Fibroblast of mammary gland (primary cell): ENCODE data around the gene NRXN3.

Experiments
- DNase-seq: peaks from one replicate; pipeline ENCODE4 v3.0.0-alpha.2; 2010; ENCODE audit warnings: low read depth
- H3K4me3 ChIP-seq: 2 replicates; pipeline ENCODE4 v1.5.1; 2011; ENCODE audit warnings: low read depth, mild to moderate bottlenecking, low read length, moderate library complexity; ENCODE audit not compliant: control insufficient read depth
- CTCF ChIP-seq: conservative IDR thresholded peaks from 2 replicates; pipeline ENCODE4 v1.5.1; 2011; ENCODE audit warnings: low read depth, low read length, inconsistent platforms; ENCODE audit not compliant: control insufficient read depth, insufficient read depth

NRXN3 gene

GRCh38 chr14:78319887-78320635 is 149.9 kb downstream of the NRXN3 start:
- DNase-seq, result peak; percentile 11
- H3K4me3 ChIP-seq, result no peak overlapping the region
- TF ChIP-seq CTCF, result no peak

DNA sequence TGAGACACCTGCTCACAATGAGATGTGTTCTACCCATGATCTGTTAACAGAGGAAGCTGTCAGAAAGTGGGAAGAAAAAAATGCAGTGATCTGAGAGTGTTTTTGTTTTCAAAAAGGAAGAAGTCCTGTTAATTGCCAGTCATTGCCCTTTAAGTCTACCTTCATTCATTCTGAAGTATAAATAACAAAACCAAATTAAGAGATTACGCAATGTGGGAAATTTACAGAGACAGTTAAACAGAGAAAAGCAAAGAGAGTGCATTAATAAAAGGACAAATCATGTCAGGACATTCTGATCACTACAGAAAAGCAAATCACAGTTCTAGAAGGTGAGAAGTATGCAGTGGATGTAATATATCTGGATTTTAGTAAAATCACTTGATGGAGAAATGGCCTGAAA is 154.2 kb downstream of the NRXN3 start:
- no peak for DNase-seq
- TF ChIP-seq CTCF, result no peak
- no peak overlapping the region for H3K4me3 ChIP-seq

GRCh38 chr14:78325911-78326310 is 155.7 kb downstream of the NRXN3 start:
- H3K4me3 ChIP-seq, result no peak overlapping the region
- TF ChIP-seq CTCF, result no peak
- DNase-seq, result no peak

GRCh38 chr14:78327426-78328221 is 157.5 kb downstream of the NRXN3 start:
- no peak overlapping the region for H3K4me3 ChIP-seq
- TF ChIP-seq CTCF, result no peak
- DNase-seq, result peak; percentile 29

DNA sequence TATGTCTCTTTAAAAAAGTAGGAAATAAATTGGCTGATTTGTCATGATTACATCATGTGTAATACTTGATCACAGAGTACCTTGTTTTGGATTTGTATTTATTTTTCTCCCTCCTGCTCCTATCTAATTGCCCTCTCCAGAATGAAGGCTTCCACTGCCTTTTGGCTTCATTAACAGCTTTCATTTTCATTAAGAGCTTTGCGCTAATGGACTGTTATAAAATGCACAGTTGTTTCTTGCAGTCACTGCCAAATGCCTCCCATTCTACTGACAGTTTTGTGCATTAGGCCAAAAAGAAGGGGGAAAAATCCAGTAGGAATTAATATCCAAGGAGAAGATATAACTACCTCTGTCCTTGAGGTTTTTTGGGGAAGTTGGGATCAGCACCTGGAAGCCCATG is 159.2 kb downstream of the NRXN3 start:
- DNase-seq, result no peak
- no peak for TF ChIP-seq CTCF
- no peak overlapping the region for H3K4me3 ChIP-seq

DNA sequence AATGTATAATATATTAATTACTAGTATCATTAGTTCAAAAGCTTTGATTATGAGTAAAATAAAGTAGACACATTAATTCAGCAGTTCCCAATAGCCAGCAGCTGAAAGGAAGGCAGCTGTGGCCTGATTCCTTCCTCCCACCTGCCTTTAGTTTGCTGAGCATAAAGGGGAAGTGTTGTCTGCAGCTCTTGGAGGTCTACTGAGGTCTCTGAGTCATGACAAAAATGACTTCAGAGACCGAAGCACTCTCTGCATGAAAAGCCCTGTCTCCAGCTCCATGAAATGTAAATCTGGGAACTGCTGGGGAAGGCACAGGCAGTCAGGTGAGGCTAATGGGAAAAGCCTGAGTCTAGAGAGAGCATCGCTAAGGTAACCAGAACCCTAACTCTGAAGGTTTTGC is 165.4 kb downstream of the NRXN3 start:
- H3K4me3 ChIP-seq, result no peak overlapping the region
- DNase-seq, result no peak
- TF ChIP-seq CTCF, result no peak

DNA sequence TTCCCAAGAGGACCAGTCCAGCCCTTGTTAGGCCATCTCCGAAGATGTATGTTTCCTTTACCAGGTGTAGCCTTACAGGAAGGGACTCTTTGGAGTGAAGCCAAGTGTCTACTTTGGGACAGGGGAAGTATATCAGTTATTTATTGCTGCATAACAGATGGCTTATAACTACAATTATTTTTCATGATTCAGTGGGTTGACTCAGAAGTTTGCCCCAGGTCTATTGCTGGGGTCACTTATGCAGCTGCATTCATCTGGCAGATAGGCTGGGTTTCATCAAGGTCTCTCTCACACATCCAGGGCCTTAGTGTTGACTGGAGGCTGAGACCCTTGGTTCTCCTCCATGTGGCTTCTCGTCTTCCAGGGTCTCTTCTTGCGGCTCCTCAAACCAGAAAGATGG is 170.1 kb downstream of the NRXN3 start:
- TF ChIP-seq CTCF, result no peak
- H3K4me3 ChIP-seq, result no peak overlapping the region
- DNase-seq, result no peak
